GM21390 (cell line): ENCODE results near the gene MRPL20.
"Not testable (repeated sequence)": the region's sequence is repeated elsewhere in the genome, so short reads cannot be mapped to it uniquely, and the experiment has no call there.

Experiments used
- ATAC-seq: cut with Tn5 transposase; IDR thresholded peaks from one replicate; pipeline ENCODE4 v1.9.1; 2021; ENCODE audit not compliant: unreplicated experiment

Gene MRPL20

DNA sequence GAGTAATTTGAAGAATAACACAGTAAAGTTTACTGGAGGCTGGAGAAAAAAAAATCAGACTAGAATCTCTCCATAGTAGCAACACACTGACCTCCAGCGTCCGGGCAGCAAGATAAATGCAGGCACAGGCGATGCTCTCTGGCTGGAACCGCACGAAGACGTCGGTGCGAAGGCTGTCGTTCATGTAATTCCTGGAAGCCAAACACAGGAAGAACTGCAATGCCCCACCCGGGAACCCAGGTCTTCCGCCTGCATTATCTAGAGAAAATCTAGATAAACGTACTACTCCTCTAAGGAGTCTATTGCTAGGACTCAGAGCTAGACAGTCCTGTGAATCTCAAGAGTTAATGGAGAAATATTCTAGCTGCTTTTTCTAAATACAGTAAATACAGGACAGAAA lies 16.4 kb downstream of the MRPL20 start:
- ATAC-seq, result no peak

DNA sequence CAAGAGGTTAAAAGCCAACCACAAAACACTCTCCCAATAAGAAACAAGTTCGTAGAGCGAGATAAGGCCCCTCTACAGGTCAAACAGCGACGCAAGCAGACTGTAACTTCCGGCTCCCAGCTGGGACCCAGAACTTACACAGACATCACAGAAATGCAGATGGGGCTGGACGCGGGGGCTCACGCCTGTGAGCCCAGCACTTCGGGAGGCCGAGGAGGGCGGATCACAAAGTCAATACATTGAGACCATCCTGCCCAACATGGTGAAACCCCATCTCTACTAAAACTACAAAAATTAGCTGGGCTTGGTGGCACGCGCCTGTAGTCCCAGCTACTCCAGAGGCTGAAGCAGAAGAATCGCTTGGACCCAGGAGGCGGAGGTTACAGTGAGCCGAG lies 19.0 kb downstream of the MRPL20 start:
- no peak for ATAC-seq

DNA sequence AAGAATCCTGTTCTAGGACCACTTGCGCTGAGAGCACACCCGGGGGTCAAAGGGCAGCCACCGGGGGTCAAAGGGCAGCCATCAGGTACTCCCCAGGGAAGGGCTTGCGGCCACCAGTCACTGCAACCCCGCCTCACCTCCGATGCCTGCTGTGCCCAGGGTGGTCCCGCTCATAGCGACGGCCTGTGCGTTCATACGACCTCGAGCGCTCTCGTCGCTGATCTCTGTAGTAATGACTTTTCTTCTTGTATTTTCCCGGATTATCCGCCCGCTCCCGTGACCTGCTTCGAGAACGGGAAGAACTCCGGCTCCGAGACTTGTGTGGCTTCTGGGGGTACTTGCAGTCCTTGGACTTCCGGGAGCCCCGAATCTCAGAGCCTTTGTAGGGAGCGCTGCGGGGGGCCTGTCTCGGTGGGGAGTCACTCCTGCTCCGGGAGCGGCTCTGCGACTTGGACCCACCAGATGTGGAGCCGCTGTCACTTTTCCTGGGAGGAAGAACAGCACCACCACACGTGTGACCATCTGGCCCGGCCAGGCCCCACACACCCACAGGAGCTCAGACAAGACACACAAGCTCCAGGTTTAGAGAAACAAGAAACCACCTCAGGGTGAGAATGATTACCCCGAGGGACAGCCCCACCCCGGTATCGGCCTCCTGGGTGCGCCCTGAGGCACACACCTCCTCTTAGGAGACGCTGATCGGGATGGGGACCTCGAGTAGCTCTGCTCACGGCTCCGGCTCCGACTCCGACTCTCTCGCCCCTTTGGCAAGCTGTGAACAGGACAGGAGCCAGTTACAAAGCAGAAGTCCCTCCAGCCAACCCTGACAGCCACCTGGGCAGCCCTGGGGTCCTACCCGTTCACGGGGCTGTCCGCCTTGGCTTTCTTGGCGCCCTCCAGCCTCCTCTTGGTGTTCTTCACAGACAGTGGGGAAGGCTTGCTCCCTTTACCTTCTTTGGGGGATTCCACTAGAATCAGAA lies 19.7 kb downstream of the MRPL20 start:
- ATAC-seq, result no peak

DNA sequence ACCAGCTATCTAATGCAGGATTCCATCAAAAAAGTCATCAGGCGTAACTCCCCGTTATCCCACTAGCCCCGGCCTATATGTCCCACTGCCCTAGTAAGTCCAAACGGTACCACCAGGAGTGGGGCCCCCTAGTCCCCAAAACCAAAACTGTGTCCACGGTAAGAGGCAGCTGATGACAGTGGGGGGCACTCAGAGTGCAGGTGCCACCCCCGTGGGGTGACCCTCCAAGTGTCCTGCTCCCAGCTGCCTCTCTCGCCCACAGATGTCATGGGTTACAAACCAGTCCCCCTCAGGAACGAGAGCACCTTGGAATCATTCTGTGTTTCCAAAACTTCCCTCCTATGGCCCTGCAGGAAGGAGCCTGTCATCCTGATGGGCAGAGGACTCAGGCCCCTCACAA lies 21.2 kb downstream of the MRPL20 start:
- ATAC-seq, result no peak

DNA sequence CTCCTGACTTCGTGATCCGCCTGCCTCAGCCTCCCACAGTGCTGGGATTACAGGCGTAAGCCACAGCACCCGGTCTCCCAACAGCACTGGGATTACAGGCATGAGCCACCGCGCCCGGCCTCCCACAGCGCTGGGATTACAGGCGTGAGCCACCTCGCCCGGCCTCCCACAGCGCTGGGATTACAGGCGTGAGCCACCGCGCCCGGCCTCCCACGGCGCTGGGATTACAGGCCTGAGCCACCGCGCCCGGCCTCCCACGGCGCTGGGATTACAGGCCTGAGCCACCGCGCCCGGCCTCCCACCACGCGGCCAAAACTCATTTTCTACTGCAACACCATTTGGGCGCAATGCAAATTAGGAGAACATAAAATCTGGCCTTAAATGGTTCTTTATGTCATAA lies 21.8 kb downstream of the MRPL20 start:
- ATAC-seq, result not testable (repeated sequence)

DNA sequence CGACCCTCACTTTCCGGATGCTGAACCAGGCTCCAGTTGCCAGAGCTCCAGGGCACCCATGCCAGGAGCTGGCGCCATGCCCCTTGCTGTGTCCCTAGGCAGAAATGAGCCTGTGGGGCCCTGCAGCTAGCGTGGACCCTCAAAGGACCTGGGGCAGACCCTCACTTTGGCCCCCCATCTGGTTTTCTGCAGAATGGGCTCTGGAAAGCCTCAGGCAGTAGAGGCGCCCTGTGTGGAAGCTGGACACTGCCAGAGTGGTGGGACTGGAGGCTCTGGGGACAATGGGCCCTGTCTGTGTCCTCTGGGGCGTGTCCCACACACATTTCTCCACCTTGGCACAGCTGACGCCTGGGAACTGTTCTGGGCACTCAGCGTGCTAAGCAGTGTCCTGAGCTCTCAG lies 25.8 kb downstream of the MRPL20 start:
- ATAC-seq, result no peak

DNA sequence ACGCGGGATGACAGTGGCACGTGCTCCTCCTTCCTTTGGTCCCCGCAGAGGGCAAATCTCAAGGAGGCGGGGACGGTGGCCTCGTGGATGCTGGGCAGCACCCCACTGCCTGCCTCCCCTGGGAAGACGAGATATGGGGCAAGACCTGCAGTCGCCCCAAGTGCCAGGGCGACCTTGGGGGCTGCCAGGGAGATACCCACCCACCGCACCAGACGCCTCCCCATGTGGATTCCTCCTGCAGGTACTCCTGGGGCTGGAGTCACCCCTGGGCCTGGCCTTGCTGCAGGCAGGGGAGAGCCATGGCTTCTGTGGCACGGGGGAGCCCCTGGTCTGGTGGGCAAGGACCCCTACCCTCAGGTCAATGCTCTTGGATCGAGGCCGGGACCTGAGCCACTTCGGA lies 26.2 kb downstream of the MRPL20 start:
- no peak for ATAC-seq

DNA sequence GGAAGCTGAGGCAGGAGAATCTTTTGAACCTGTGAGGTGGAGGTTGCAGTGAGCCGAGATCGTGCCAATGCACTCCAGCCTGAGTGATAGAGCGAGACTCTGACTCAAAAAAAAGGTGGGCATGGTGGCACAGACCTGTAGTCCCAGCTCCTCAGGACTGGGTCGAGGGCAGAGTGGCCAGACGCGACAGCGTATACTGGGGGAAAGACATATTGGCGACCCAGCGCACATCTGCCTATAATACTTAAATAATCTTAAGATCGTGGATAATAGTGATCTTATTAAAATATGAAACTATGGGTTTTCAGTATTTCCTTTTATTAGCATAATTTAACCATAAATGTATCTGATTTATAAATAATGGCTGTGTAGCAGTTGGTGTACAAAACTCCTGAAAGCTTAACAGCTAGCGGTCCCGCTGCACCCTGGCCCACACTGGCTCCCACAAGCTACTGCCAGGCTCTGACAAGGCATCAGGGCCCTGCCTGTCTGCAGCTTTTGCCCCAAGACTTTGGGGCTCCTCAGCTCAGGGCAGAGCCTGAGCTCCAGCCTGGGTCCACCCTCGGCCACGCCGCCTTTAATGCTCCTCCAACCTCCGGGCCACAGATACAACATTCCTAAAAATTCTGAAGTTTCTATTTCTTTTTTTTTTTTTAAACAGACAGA lies 29.4 kb downstream of the MRPL20 start:
- ATAC-seq, result no peak

DNA sequence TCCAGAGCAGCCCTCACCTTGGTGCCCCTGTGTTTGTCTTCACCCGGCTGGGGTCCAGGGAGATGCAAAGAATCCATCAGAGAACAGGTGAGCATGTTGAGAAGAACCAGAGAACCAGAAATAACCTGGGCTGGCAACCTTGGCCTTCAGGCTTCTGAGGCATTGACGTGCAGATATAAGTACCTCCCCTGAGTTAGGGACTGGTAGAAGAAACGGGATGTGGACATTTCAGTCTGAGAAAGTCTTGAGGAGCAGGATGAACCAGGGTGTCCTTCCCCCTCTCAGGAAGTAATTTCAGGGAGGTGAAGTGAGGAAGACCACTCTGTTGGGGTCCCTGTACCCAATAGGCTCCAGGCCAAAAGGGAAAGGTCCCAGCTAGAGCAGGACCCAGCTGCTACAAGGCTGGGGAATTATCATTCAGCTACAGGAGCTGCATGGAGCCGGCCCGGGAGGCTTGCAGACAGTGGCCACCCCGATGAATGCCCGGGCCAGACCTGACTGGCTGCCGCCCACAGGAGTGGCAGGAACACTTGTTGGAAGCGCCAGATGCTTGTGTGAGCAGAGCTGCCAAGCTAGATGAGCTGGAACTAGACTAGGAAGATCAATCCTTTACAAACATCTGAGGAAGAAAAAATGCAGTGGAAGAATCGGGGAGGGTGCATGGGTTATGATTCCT lies 30.4 kb downstream of the MRPL20 start:
- no peak for ATAC-seq

DNA sequence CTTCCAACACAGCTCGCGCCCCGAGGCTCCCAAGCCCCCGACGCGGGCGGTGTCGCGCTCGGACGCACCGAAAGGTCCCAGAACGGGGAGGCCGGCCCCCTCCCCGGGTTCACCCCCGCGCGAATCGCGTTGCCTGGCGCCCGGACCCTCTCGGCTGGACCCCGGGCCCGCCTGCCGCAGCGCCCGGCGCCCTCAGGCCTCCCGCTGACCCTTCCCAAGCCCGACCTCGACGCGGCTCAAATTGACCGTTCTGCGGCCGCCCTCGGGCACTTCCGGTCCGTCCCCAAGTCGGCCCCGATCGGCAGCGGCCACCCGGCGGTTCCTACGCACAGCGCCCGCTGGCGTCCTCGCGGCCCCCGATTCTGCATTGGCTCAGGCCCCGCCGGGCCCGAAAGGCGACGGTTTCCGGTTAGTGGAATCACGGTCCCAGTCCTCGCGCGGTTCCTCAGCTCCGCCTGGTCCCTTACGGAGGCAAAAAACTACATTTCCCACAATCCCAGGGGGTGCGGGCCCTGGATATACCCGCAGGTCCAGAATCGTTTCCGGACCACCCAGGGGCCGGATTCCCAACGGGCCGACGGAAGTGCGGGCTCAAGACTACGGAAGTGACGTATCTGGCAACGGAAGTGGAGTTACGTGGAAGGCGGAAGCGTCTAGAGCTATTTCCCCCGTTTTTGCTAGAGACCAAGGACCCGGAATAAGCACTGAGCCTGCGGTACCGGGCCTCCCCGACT lies 32.0 kb downstream of the MRPL20 start, which contains the start of gene AURKAIP1:
TSS of gene AURKAIP1 (minus strand) at position 279 of the 734 bp plus-strand sequence. CDS start 451 bp downstream, outside the sequence.
- ATAC-seq, result peak; percentile 83

DNA sequence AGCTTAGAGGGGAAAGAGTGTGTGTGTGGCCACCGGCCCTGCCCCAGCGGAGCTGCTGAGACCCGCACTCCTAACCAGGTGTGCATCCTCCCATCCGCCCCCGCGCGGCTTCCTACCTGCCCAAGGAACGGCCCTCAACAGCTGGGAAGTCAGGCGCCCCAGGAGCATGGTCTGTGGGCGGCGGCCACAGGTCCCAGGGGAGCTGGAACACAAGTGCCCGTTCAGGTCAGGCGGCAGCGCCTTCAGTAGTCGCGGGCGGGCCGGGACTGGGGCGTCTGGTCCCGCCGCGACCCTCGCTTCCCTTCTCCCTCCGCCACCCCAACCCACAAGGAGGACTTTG lies 32.5 kb downstream of the MRPL20 start:
- no peak for ATAC-seq

DNA sequence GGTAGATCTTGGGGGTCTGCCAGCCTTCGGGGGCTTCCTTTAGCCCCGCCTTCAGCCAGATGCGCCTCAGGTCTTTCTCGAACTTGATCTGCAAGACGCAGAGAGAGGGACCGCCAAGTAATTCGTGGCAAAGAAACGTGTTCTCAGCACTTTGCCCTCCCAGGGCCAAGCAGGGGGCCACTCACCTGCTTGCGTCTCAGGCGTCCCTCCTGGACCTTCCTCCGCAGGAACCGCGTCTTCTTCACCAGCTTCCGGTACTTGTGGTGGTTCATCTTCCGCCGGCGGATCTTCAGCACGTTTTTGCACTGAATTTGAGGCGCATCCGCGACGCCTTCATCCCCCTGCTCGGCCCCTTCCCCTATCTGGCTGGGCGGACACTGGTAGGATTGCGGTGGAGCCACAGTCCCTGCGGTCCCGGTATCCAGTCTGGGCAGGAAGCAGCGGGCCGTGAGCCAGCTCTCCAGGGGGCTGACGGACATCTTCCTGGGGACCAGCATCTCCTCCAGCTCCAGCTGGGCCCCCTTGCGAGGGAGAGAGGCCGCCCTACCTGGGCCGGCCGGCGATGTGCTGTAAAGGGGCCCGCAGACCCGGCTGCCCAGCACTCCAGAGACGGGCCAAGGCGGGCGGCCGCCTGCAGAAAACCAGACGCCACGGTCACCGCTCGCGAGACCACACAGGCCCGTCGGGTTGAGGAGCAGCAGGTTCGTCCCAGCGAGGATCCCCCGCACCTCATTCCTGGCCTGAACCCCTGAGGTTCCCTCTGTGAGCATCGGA lies 33.1 kb downstream of the MRPL20 start:
- no peak for ATAC-seq

DNA sequence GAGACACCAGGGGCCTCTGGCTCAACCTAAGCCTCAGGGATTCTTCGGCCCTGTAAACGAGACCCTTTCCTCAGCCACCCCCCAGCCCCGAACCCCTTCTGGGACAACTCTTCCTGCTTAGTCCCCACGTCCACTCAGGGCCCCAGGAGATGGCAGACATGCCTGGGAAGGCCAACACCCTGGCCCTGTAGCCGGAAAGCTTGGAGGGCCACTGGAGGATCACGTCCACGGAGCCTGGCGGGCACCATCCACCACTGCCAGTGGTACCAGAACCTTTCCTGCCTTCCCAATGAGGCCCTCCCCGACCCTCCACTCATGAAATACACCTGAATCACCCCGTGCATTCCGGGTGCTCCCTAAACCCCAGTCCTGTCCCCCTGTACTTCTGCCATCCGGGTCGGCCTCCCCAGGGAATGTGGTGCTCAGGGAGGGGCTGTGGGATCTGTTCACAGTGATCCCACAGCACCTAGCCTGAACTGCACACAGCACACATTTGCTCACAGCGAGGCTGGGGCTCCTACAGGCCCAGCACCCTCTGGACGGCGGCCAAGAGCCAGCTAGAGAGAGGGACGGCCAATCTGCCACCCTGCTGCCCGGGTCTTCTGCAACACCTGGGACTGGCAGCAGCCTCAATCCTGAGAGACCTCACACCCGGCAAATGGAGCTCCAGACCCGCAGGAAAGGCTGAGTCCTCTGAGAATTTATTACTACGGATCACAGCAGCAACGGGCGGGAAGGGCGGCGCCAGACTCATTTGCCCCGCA lies 33.9 kb downstream of the MRPL20 start:
- ATAC-seq, result no peak

DNA sequence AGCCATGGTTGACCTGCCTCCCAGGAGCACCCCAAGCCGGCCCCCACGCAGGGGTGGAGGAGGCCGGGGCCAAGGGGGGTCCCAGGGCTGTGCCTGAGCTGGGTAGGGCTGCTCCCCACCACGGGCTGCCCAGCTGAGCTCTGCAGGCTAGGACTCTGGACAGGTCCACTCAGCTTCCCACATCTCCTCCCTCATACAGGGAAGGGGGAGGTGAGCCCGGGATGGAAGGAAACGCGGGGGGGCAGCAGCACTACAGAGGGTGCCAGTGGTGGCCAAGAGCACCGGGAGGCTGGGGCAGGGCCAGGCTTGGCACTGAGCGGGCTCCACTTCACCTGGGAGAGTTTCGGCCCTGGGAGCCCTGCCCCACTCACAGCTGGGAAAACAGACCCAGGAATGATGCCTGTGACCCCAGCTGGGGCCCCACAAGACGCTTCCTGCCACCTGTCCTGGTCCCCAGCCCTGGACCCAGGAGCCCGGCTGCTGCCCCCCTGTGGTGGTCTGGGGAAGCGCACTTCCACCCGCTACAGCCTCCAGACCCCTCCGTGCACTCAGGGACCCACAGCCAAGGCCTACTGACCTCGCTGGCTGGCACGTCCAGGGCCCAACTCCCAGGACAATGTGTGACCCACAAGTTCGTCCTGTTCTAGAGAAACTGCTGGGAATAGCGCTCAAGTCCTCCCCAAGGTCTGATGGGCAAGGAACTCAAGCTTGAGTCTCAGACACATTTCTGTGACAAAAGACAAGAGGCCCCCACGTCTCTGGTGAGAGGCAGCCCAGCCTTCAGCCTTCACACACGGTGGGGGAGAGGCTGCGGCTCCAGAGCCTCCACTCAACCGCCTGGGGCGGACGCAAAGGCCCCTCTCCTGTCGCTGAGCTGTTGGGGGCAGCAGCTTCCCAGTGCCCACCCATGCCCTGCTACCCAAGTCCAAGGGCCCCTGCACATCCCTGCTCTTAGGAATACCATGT lies 35.1 kb downstream of the MRPL20 start:
- no peak for ATAC-seq

DNA sequence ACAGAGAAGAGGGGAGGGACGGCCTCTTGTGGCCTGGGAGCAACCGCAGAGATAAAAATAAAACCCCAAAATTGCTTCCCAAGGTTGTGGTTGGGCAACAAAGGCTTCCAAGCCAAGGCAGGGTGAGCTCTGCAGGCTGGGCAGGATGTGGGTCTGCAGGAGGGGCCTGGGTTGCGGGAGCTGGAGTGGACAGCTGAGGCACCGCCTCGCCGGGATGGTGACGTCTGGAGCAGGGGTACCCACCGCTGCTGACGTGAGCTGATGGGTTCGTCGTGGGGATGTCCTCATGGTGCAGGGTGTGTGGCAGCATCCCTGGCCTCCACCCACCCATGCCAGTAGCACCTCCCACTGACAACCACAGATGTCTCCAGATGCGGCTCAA lies 35.7 kb downstream of the MRPL20 start:
- ATAC-seq, result no peak

DNA sequence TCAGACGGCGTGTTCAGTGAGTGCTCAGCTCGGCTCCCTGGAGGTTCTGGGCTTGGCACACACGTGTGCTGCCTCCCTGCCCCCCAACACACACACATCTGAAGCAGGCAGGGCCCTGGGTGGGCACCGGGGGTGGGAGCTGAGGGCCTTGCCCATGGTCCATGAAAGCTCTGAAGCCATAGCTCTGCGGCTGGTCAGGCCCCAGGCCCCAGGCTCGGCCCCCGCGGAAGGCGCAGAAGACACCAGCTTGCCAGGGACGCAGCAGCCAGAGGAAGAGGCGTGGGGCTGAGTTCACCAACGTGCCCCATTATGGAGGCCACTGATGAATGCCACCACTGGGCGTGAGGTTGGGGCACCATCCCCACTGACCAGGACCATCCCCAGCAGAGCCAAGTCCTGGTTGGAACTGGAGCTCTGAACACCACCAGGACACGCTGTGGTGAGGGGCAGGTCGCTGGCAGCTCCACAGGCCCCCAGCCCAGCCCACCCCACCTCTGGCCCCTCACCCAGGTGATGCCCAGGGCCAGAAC lies 36.3 kb downstream of the MRPL20 start:
- no peak for ATAC-seq

DNA sequence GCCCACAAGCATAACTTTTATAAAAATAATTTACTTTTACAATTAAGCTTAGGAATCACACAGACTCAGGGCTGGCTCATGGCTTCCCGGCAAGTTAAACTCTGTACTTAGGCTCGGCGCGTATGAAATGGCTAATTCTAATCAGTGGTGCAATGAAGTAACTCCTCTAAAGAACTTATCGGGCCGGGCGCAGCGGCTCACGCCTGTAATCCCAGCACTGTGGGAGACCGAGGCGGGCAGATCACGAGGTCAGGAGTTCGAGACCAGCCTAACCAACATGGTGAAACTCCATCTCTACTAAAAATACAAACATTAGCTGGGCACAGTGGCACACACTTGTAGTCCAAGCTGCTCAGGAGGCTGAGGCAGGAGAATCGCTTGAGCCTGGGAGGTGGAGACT lies 37.0 kb downstream of the MRPL20 start:
- ATAC-seq, result not testable (repeated sequence)

DNA sequence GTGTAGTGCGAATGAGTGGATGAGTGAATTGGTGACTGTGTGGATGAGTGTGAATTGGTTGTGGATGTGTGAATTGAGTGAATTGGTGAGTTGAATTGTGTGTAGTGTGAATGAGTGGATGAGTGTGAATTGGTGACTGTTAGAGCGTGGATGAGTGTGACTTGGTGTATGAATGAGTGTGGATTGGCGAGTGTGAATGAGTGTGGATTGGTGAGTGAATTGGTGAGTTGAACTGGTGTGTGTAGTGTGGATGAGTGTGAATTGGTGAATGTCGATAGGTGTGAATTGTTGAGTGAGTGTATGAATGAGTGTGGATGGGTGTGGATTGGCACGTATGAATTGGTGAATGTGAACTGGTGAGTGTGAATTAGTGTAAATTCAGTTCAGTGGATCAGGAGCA lies 39.8 kb downstream of the MRPL20 start:
- ATAC-seq, result no peak
